K562 (cell line): ENCODE results near the gene FN1. TPM values are rescaled to one million over a fixed set of nuclear protein-coding genes. Genes with fewer than 3 reads are reported as not detected.
A peak's percentile ranks its signal among the peaks of the same experiment; 100 is the strongest.

Experiments
- ATAC-seq: fragments of 200-7000 bp; cut with Tn5 transposase; 3 replicates; pipeline ENCODE4 v1.9.1; 2020; ENCODE audit warnings: moderate library complexity
- BruUV-seq: library from RNA; stranded (reverse); fragments of 400-500 nt; replicated peaks from 2 replicates; lab custom pipeline; 2021; lab: Mats Ljungman, UMichigan
- CTCF ChIA-PET: fragments of 300-600 bp; formaldehyde crosslinking; extraction: SDS; loops from one replicate; lab custom pipeline; 2021; ENCODE audit warnings: low intra/inter-chr PET ratio; lab: Yijun Ruan, JAX
- POLR2A ChIA-PET: fragments of 300-600, 350-650 bp; sonication (Branson Sonifier 250); formaldehyde crosslinking; extraction: SDS; loops from one replicate; lab custom pipeline; 2021; ENCODE audit warnings: antibody characterized with exemption, inconsistent platforms; lab: Yijun Ruan, JAX
- DNase-seq, 4 experiments: peaks; one replicate each; pipeline versions ENCODE4 v3.0.0 to v3.0.0-alpha.2; 2011 to 2018; ENCODE audit warnings: low spot score in 3 of 4, mixed read lengths in 3 of 4; ENCODE audit errors: extremely low read depth in 1 of 4
- FAIRE-seq: peaks from 2 replicates; lab custom pipeline; 2011; peaks lifted over from hg19 to GRCh38; lab: Jason Lieb, UNC
- H2AFZ ChIP-seq: 2 replicates; pipeline ENCODE4 v1.6.0; 2011; ENCODE audit warnings: low read depth, low read length, control low read depth, inconsistent platforms
- H3K27ac ChIP-seq: fragments of 200-600 bp; 3 replicates; pipeline ENCODE4 v1.8.0; 2011; ENCODE audit warnings: low read depth, mild to moderate bottlenecking, control low read depth, inconsistent platforms, low read length, moderate library complexity, mixed read lengths; ENCODE audit errors: extremely low read depth
- H3K27me3 ChIP-seq, 2 experiments: fragments of 300-600 bp in 1 of 2; 2 replicates in 1 of 2; 3 replicates in 1 of 2; pipeline versions ENCODE4 v1.6.0 to v1.8.0; 2011; ENCODE audit warnings: inconsistent platforms in 2 of 2, low read length in 2 of 2, mild to moderate bottlenecking in 1 of 2, mixed read lengths in 1 of 2, moderate library complexity in 1 of 2; ENCODE audit not compliant: control insufficient read depth in 2 of 2, insufficient read depth in 2 of 2
- H3K36me3 ChIP-seq: fragments of 300-600 bp; 3 replicates; pipeline ENCODE4 v1.8.0; 2011; ENCODE audit warnings: mild to moderate bottlenecking, low read length, inconsistent platforms; ENCODE audit not compliant: control insufficient read depth, insufficient read depth
- H3K4me1 ChIP-seq, 2 experiments: fragments of 200-600 bp in 1 of 2; replicated peaks in 1 of 2; 2 replicates in 1 of 2; 3 replicates in 1 of 2; pipeline versions ENCODE4 v1.5.1 to v1.8.0; 2011; ENCODE audit warnings: inconsistent platforms in 2 of 2, low read length in 2 of 2, mild to moderate bottlenecking in 1 of 2, mixed read lengths in 1 of 2, moderate library complexity in 1 of 2; ENCODE audit not compliant: control insufficient read depth in 2 of 2, insufficient read depth in 2 of 2
- H3K4me2 ChIP-seq: 2 replicates; pipeline ENCODE4 v1.6.1; 2011; ENCODE audit warnings: low read length, control low read depth, inconsistent platforms, mixed read lengths; ENCODE audit not compliant: insufficient read depth
- H3K4me3 ChIP-seq: fragments of 200-600 bp; sonication (generic), shearing (Covaris generic); 2 replicates; pipeline ENCODE4 v1.5.1; 2016; ENCODE audit warnings: control low read depth, inconsistent platforms
- H3K79me2 ChIP-seq: fragments of 200-600 bp; 3 replicates; pipeline ENCODE4 v1.8.0; 2011; ENCODE audit warnings: low read length, inconsistent platforms; ENCODE audit not compliant: control insufficient read depth, insufficient read depth
- H3K9ac ChIP-seq, 2 experiments: 2 replicates each; pipeline versions ENCODE4 v1.6.0 to v1.6.1; 2011; ENCODE audit warnings: low read depth in 2 of 2, low read length in 2 of 2, control low read depth in 1 of 2, inconsistent platforms in 1 of 2, mild to moderate bottlenecking in 1 of 2, mixed read lengths in 1 of 2; ENCODE audit not compliant: insufficient read depth in 1 of 2
- H3K9me1 ChIP-seq: one replicate; pipeline ENCODE4 v1.6.0; 2011; ENCODE audit warnings: inconsistent platforms, mild to moderate bottlenecking, low read length, moderate library complexity; ENCODE audit not compliant: control insufficient read depth, insufficient read depth
- H3K9me3 ChIP-seq: replicated peaks from 2 replicates; pipeline ENCODE4 v1.5.1; 2011; ENCODE audit warnings: low read depth, low read length, inconsistent platforms; ENCODE audit not compliant: control insufficient read depth, insufficient read depth
- H4K20me1 ChIP-seq: replicated peaks from 2 replicates; pipeline ENCODE4 v1.6.1; 2011; ENCODE audit warnings: low read length, inconsistent platforms, mixed read lengths; ENCODE audit not compliant: control insufficient read depth, insufficient read depth
- ARID1B ChIP-seq: fragments of 450-650 bp; IDR thresholded peaks from 2 replicates; pipeline ENCODE4 v1.6.1; 2016; ENCODE audit warnings: antibody characterized with exemption, mild to moderate bottlenecking, inconsistent platforms
- CBFA2T3 ChIP-seq: fragments of 450-650 bp; IDR thresholded peaks from 2 replicates; pipeline ENCODE4 v1.6.1; 2017
- CXXC5 ChIP-seq: fragments of 250-450 bp; sonication (Bioruptor Pico); IDR thresholded peaks from 2 replicates; pipeline ENCODE4 v1.8.0; 2022; ENCODE audit warnings: inconsistent platforms, mild to moderate bottlenecking, moderate library complexity
- HDAC1 ChIP-seq, 2 experiments: fragments of 450-650 bp; IDR thresholded peaks; 2 replicates each; pipeline ENCODE4 v1.6.1; 2016 to 2017; ENCODE audit warnings: inconsistent platforms in 1 of 2, mild to moderate bottlenecking in 1 of 2, moderate library complexity in 1 of 2
- HMG20B ChIP-seq: fragments of 250-450 bp; sonication (Bioruptor Pico); IDR thresholded peaks from 2 replicates; pipeline ENCODE4 v1.5.0; 2021; ENCODE audit warnings: mild to moderate bottlenecking
- HNRNPLL ChIP-seq: fragments of 200-400 bp; formaldehyde crosslinking; IDR thresholded peaks from 2 replicates; pipeline ENCODE4 v1.6.1; 2017; ENCODE audit warnings: low read length, low read depth, mild to moderate bottlenecking; ENCODE audit not compliant: poor library complexity, severe bottlenecking
- KDM1A ChIP-seq, 2 experiments: fragments of 450-650 bp; IDR thresholded peaks; 2 replicates each; pipeline ENCODE4 v1.6.1; 2016; ENCODE audit warnings: mild to moderate bottlenecking in 2 of 2
- RAD51 ChIP-seq: fragments of 450-650 bp; IDR thresholded peaks from 2 replicates; pipeline ENCODE4 v1.7.1; 2016; ENCODE audit warnings: low read depth, mild to moderate bottlenecking, borderline replicate concordance
- RCOR1 ChIP-seq, 2 experiments: IDR thresholded peaks; 2 replicates each; pipeline ENCODE4 v1.6.1; 2012; ENCODE audit warnings: low read depth in 2 of 2, low read length in 2 of 2, borderline replicate concordance in 1 of 2, improper control_type of control experiment in 1 of 2
- TAL1 ChIP-seq: fragments of 450-650 bp; IDR thresholded peaks from 2 replicates; pipeline ENCODE4 v1.6.1; 2016; ENCODE audit warnings: mild to moderate bottlenecking
- TCF3 ChIP-seq: sonication (generic); formaldehyde crosslinking; IDR thresholded peaks from 2 replicates; pipeline ENCODE4 v1.4.0; 2020; ENCODE audit warnings: mild to moderate bottlenecking, missing genetic modification reagents
- TCF7 ChIP-seq: sonication (generic); IDR thresholded peaks from 2 replicates; pipeline ENCODE4 v1.6.1; 2016; ENCODE audit warnings: antibody characterized with exemption, borderline replicate concordance
- TEAD4 ChIP-seq, 2 experiments: sonication (generic) in 1 of 2; formaldehyde crosslinking in 1 of 2; IDR thresholded peaks; 2 replicates each; pipeline versions ENCODE4 v1.6.1 to v1.8.0; 2012 to 2022; ENCODE audit warnings: borderline replicate concordance in 1 of 2, inconsistent platforms in 1 of 2, low read length in 1 of 2, mild to moderate bottlenecking in 1 of 2, missing genetic modification reagents in 1 of 2
- XRCC5 ChIP-seq: fragments of 200-400 bp; formaldehyde crosslinking; IDR thresholded peaks from 2 replicates; pipeline ENCODE4 v1.6.1; 2017; ENCODE audit warnings: low read depth, mild to moderate bottlenecking, low read length
- ZNF24 ChIP-seq: fragments of 450-650 bp; IDR thresholded peaks from 2 replicates; pipeline ENCODE4 v1.6.1; 2016
- ZNF780A ChIP-seq: fragments of 250-450 bp; sonication (Bioruptor Pico); IDR thresholded peaks from 2 replicates; pipeline ENCODE4 v1.5.0; 2021; ENCODE audit warnings: mild to moderate bottlenecking
- WGBS: fragments of 100-300 bp; shearing (Covaris generic); methylation state at CpG from one replicate; pipeline ENCODE4 v1.1.6; 2016; ENCODE audit warnings: low coverage, mixed read lengths; ENCODE audit not compliant: insufficient coverage; ENCODE audit errors: missing lambda C conversion rate; 5-methylcytosine and 5-hydroxymethylcytosine counted together
- in situ Hi-C: fragments of 300-500 bp; cut with MboI; formaldehyde crosslinking; loops from 4 replicates; pipeline ENCODE4 v1.15.0; 2018; ENCODE audit warnings: inconsistent platforms, mixed read lengths
- intact Hi-C: fragments of 100-400 bp; cut with micrococcal nuclease; formaldehyde crosslinking; loops from 2 replicates; pipeline ENCODE4 v1.14.2; 2022
- polyA plus RNA-seq, 8 experiments: library from polyadenylated mRNA; depleted of rRNA in 4 of 8; stranded (reverse) in 5 of 8; unstranded in 3 of 8; fragments of >200 nt; fragmentation: Nextera tagmentation in 2 of 8; fragmentation: Illumina TruSeq in 1 of 8; extraction: Ambion mirVana in 2 of 8; extraction: Trizol in 1 of 8; gene quantifications; 2 replicates each; pipeline versions ENCODE4 v1.2.1 to v1.2.3, GENCODE V29; 2011 to 2014; ENCODE audit warnings: inconsistent platforms in 1 of 8, missing spikeins in 1 of 8
- total RNA-seq, 7 experiments: library from RNA; depleted of rRNA in 6 of 7; stranded (reverse); fragments of >200 nt in 6 of 7; fragmentation: Illumina TruSeq in 2 of 7; extraction: Trizol in 2 of 7; gene quantifications; 2 replicates each; pipeline versions ENCODE4 v1.2.1 to v1.2.3, GENCODE V29; 2011 to 2021; ENCODE audit warnings: low replicate concordance in 1 of 7
- TF ChIP-seq, protein P1 (sequence below): fragments of 250-450 bp; sonication (Bioruptor Pico); IDR thresholded peaks from 2 replicates; pipeline ENCODE4 v1.8.0; 2022; ENCODE audit warnings: inconsistent platforms
- TF ChIP-seq, protein P2 (sequence below): fragments of 450-650 bp; IDR thresholded peaks from 2 replicates; pipeline ENCODE4 v1.6.1; 2016; ENCODE audit warnings: low read depth, mild to moderate bottlenecking, moderate library complexity
- TF ChIP-seq, protein P3 (sequence below): fragments of 250-450 bp; sonication (Bioruptor Pico); IDR thresholded peaks from 2 replicates; pipeline ENCODE4 v1.8.0; 2021; ENCODE audit warnings: moderate library complexity, mild to moderate bottlenecking, inconsistent platforms

Gene FN1
- total and polyA plus RNA-seq, 9 of the 15 experiments (the other 6 are each of a cell fraction or from before 2014, with no cell fraction given), result 7.4 to 19.1 (median 11.2) TPM

DNA sequence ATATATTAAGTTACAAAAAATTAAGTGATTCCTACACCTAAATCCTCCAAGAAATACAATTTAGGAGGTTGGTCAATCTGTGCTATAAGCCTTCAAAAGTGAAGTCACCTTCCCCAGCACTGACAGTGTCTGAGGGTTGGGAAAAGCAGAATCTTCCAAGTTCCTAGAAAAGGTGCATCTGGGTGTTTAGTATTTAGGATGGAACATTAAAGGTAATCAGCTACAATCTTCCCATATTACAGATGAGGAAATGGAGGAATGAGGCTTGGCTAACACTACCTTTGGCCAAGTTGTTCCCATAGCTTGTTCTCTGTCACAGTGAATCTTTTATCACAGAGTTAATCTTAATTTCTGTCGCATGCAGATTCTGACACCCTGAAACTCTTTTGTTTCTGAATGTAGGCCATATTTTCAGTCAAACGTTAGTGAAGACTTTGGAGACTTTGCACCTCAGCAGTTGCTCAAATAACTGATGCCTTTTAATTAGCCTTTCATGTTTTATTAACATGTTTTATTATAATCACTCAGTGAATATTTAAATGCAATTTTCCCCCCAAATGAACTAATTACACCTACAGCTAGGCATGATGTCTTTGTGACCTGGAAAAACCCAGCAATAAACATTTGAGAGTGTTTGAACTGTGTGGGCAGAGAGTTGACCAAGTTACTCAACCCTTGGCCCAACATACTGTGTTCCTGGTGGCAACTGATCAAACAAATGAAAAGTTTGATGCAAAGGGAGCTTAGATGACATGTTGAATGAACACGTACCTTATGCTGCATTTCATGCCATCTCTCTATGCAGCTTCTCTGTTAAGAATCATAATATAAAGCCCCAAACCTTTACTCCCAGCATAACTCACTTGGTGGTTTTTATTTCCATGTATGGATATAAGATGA, 17.6 kb downstream of the FN1 start (continued):
- TF ChIP-seq HNRNPLL, result no peak
- TF ChIP-seq ZNF780A (CRISPR knock-in tag), result no peak
- no peak for TF ChIP-seq ZNF24
- TF ChIP-seq TCF7, result no peak
- TF ChIP-seq HMG20B (CRISPR knock-in tag), result no peak
- TF ChIP-seq, protein P1, sequence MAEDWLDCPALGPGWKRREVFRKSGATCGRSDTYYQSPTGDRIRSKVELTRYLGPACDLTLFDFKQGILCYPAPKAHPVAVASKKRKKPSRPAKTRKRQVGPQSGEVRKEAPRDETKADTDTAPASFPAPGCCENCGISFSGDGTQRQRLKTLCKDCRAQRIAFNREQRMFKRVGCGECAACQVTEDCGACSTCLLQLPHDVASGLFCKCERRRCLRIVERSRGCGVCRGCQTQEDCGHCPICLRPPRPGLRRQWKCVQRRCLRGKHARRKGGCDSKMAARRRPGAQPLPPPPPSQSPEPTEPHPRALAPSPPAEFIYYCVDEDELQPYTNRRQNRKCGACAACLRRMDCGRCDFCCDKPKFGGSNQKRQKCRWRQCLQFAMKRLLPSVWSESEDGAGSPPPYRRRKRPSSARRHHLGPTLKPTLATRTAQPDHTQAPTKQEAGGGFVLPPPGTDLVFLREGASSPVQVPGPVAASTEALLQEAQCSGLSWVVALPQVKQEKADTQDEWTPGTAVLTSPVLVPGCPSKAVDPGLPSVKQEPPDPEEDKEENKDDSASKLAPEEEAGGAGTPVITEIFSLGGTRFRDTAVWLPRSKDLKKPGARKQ, result no peak

DNA sequence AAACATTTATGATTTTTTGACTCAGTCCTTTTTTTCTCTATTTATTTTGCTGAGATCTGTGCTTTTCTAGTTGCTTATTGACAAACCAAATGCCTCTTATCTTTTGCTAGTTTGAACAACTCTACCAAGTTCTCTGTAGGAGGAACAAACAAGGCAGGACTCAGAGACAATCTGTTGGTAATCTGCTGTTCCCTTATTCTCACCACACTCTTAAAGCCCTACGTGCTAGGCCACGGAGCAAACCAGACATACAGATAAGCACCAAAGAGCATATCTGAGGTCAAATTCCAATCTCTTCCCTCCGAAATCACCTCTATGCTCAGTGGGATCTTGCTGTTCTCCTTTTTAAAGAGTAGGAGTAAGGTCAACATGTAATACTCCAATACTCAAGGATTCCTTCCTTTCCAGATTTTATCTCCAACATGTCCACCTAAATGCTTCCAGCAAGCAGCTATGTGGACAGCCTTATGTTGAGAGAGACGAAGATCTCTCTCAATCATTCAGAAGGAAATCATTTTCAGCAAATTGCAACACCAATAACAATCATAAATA, 18.4 kb downstream of the FN1 start:
- DNase-seq, result peak in 1 of 4 experiments; percentile 29
- TF ChIP-seq RCOR1 (IDR thresholded peaks at IDR 0.05; ENCODE audit: borderline replicate concordance in 1 of 2, low read depth in 2 of 2, low read length in 2 of 2) (peak in 1 of 2 experiments; percentile 78; a peak in 2 of 4 replicates), TEAD4 (IDR thresholded peaks at IDR 0.05; ENCODE audit: low read length) (peak; percentile 61), TEAD4 (CRISPR knock-in tag; IDR thresholded peaks at IDR 0.05; ENCODE audit: borderline replicate concordance) (no peak), KDM1A (IDR thresholded peaks at IDR 0.05) (peak; percentile 66 to 68; a peak in 3 of 4 replicates), XRCC5 (no peak), CBFA2T3 (peak; percentile 59), HDAC1 (IDR thresholded peaks at IDR 0.05) (peak in 1 of 2 experiments; percentile 30; a peak in 1 of 4 replicates), TCF3 (CRISPR knock-in tag) (0 out of 2 replicates have a peak, but pooled peaks have one; percentile 12), TAL1 (0 out of 2 replicates have a peak, but pooled peaks have one; percentile 26), RAD51 (no peak), ARID1B (peak; percentile 18; the same call in 1 of the 2 replicates), CXXC5 (peak; percentile 58)
- TF ChIP-seq, protein P2, sequence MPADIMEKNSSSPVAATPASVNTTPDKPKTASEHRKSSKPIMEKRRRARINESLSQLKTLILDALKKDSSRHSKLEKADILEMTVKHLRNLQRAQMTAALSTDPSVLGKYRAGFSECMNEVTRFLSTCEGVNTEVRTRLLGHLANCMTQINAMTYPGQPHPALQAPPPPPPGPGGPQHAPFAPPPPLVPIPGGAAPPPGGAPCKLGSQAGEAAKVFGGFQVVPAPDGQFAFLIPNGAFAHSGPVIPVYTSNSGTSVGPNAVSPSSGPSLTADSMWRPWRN, result peak; percentile 32; the same call in 1 of the 2 replicates
- TF ChIP-seq, protein P3, sequence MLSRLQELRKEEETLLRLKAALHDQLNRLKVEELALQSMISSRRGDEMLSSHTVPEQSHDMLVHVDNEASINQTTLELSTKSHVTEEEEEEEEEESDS (CRISPR knock-in tag), result no peak

More for the DNA sequence above, 18.4 kb downstream of the FN1 start:
- H3K27me3 ChIP-seq, result no peaks in the 10 kb centered on the region
- no peak overlapping the region for H3K9ac ChIP-seq
- POLR2A ChIA-PET, result no interaction called here
- H3K9me3 ChIP-seq, result no peaks in the 10 kb centered on the region
- H3K4me3 ChIP-seq, result no peak overlapping the region
- in situ Hi-C loops, result no loop called here
- H4K20me1 ChIP-seq, result no peaks in the 10 kb centered on the region
- no peak overlapping the region for H3K4me2 ChIP-seq
- no peak overlapping the region for H3K27ac ChIP-seq
- H2AFZ ChIP-seq, result no peak overlapping the region
- no peaks in the 10 kb centered on the region for H3K9me1 ChIP-seq
- ATAC-seq (peak; percentile 44; the same call in 2 of the 3 replicates), FAIRE-seq (peak; percentile 62)
- no peaks in the 10 kb centered on the region for H3K36me3 ChIP-seq
- CTCF ChIA-PET, result no interaction called here
- no TSS peak for BruUV-seq
- H3K4me1 ChIP-seq, result peaks cover 4 to 26% of the 10 kb centered on the region in 2 experiments; a peak in 2 of 5 replicates
- intact Hi-C loops, result no loop called here
- H3K79me2 ChIP-seq, result no peaks in the 10 kb centered on the region
- 38% methylated on average over 2 of the region's 4 CpGs for WGBS
